HCT116 (cell line): ENCODE measurements around the gene ARL2. TPM values are rescaled to one million over a fixed set of nuclear protein-coding genes. Genes with fewer than 3 reads are reported as not detected.

Experiments
- ATAC-seq: fragments of 200-7000 bp; cut with Tn5 transposase; 2 replicates; pipeline ENCODE4 v1.9.1; 2020; ENCODE audit warnings: mild to moderate bottlenecking, moderate library complexity
- BruUV-seq: library from RNA; stranded (reverse); fragments of 400-500 nt; replicated peaks from 2 replicates; lab custom pipeline; 2021; lab: Mats Ljungman, UMichigan
- CTCF ChIA-PET: fragments of 300-600 bp; sonication (Branson Sonifier 250); formaldehyde crosslinking; loops from one replicate; lab custom pipeline; 2021; ENCODE audit warnings: antibody characterized with exemption; lab: Charles Lee
- POLR2A ChIA-PET: fragments of 300-600, 350-600 bp; sonication (Branson Sonifier 250); formaldehyde crosslinking; loops from one replicate; lab custom pipeline; 2021; ENCODE audit warnings: antibody characterized with exemption; lab: Charles Lee
- RAD21 ChIA-PET, 2 experiments: fragments of 300-600 bp; sonication (Branson Sonifier 250); formaldehyde crosslinking; loops; one replicate each; lab custom pipeline; 2023; ENCODE audit warnings: low total read pairs in 2 of 2; ENCODE audit not compliant: uncharacterized antibody in 2 of 2, unreplicated experiment in 2 of 2, low non-redundant PET in 1 of 2; lab: Charles Lee
- DNase-seq: peaks from one replicate; pipeline ENCODE4 v3.0.0-alpha.2; 2010; ENCODE audit warnings: low read depth, low spot score
- H2AFZ ChIP-seq: fragments of 200-600 bp; shearing (Covaris generic), sonication (generic); 2 replicates; pipeline ENCODE4 v1.6.1; 2017; ENCODE audit warnings: low read depth, mixed run types, mixed read lengths, antibody characterized with exemption, low read length; ENCODE audit not compliant: poor library complexity, severe bottlenecking
- H3K27ac ChIP-seq: 2 replicates; pipeline ENCODE4 v1.5.1; 2012; ENCODE audit warnings: low read depth, low read length
- H3K27me3 ChIP-seq: fragments of 200-600 bp; sonication (generic); 2 replicates; pipeline ENCODE4 v1.6.1; 2016; ENCODE audit warnings: mixed run types, low read length, mixed read lengths; ENCODE audit not compliant: insufficient read depth
- H3K36me3 ChIP-seq, 2 experiments: fragments of 200-500 bp in 1 of 2; fragments of 200-600 bp in 1 of 2; sonication (Bioruptor generic) in 1 of 2; sonication (generic) in 1 of 2; 2 replicates each; pipeline versions ENCODE4 v1.5.1 to v1.6.1; 2014 to 2016; ENCODE audit warnings: low read length in 2 of 2, inconsistent platforms in 1 of 2, mixed read lengths in 1 of 2, mixed run types in 1 of 2; ENCODE audit not compliant: insufficient read depth in 2 of 2, control insufficient read depth in 1 of 2
- H3K4me1 ChIP-seq, 2 experiments: fragments of 200-600 bp in 1 of 2; sonication (generic) in 1 of 2; 2 replicates each; pipeline versions ENCODE4 v1.5.1 to v1.6.1; 2012 to 2017; ENCODE audit warnings: low read length in 2 of 2, inconsistent platforms in 1 of 2, mild to moderate bottlenecking in 1 of 2, mixed read lengths in 1 of 2, mixed run types in 1 of 2, moderate library complexity in 1 of 2; ENCODE audit not compliant: insufficient read depth in 2 of 2, control insufficient read depth in 1 of 2
- H3K4me2 ChIP-seq: fragments of 200-600 bp; sonication (generic); 2 replicates; pipeline ENCODE4 v1.6.1; 2017; ENCODE audit warnings: mixed run types, low read length, mixed read lengths
- H3K4me3 ChIP-seq, 2 experiments: fragments of 200-600 bp in 1 of 2; sonication (generic) in 1 of 2; replicated peaks in 1 of 2; 2 replicates each; pipeline ENCODE4 v1.5.1; 2011 to 2016; ENCODE audit warnings: low read length in 2 of 2, control low read depth in 1 of 2, low read depth in 1 of 2, mild to moderate bottlenecking in 1 of 2, mixed read lengths in 1 of 2, mixed run types in 1 of 2
- H3K79me2 ChIP-seq: fragments of 200-600 bp; sonication (generic); 2 replicates; pipeline ENCODE4 v1.6.1; 2017; ENCODE audit warnings: mild to moderate bottlenecking, mixed run types, low read length, moderate library complexity, mixed read lengths; ENCODE audit not compliant: insufficient read depth
- H3K9ac ChIP-seq: fragments of 200-600 bp; sonication (generic); 2 replicates; pipeline ENCODE4 v1.6.1; 2016; ENCODE audit warnings: low read length, mixed read lengths
- H3K9me2 ChIP-seq: fragments of 200-600 bp; sonication (generic), shearing (Covaris generic); 2 replicates; pipeline ENCODE4 v1.6.1; 2017; ENCODE audit warnings: mixed run types, mild to moderate bottlenecking, moderate library complexity; ENCODE audit not compliant: insufficient read depth
- H3K9me3 ChIP-seq, 2 experiments: fragments of 200-500 bp in 1 of 2; fragments of 200-600 bp in 1 of 2; sonication (Bioruptor generic) in 1 of 2; sonication (generic) in 1 of 2; 2 replicates each; pipeline ENCODE4 v1.6.1; 2014 to 2017; ENCODE audit warnings: low read length in 2 of 2, mixed read lengths in 2 of 2, inconsistent platforms in 1 of 2, low read depth in 1 of 2, mild to moderate bottlenecking in 1 of 2, mixed run types in 1 of 2, moderate library complexity in 1 of 2; ENCODE audit not compliant: control insufficient read depth in 1 of 2, insufficient read depth in 1 of 2
- H4K20me1 ChIP-seq: fragments of 200-600 bp; sonication (generic), shearing (Covaris generic); 2 replicates; pipeline ENCODE4 v1.6.1; 2017; ENCODE audit warnings: mixed run types, mild to moderate bottlenecking, moderate library complexity; ENCODE audit not compliant: insufficient read depth
- ATF3 ChIP-seq: IDR thresholded peaks from 2 replicates; pipeline ENCODE4 v1.6.1; 2012
- CEBPB ChIP-seq: IDR thresholded peaks from 2 replicates; pipeline ENCODE4 v1.6.1; 2012; ENCODE audit warnings: low read depth
- EGR1 ChIP-seq: IDR thresholded peaks from 2 replicates; pipeline ENCODE4 v1.6.1; 2012; ENCODE audit warnings: low read depth
- EZH2phosphoT487 ChIP-seq: fragments of 200-600 bp; IDR thresholded peaks from 2 replicates; pipeline ENCODE4 v1.6.1; 2018; ENCODE audit warnings: antibody characterized with exemption, borderline replicate concordance
- FOSL1 ChIP-seq: IDR thresholded peaks from 2 replicates; pipeline ENCODE4 v1.6.1; 2012; ENCODE audit warnings: low read depth
- JUND ChIP-seq: IDR thresholded peaks from 2 replicates; pipeline ENCODE4 v1.6.1; 2012
- MAX ChIP-seq: IDR thresholded peaks from 2 replicates; pipeline ENCODE4 v1.6.1; 2012
- POLR2A ChIP-seq: IDR thresholded peaks from 2 replicates; pipeline ENCODE4 v1.7.0; 2011; ENCODE audit warnings: borderline replicate concordance; ENCODE audit not compliant: insufficient read depth, insufficient read length; ENCODE audit errors: extremely low read depth
- RAD21 ChIP-seq: IDR thresholded peaks from 2 replicates; pipeline ENCODE4 v1.6.1; 2012; ENCODE audit warnings: low read depth, mild to moderate bottlenecking
- SIN3A ChIP-seq: IDR thresholded peaks from 2 replicates; pipeline ENCODE4 v1.6.1; 2012; ENCODE audit warnings: low read depth
- SP1 ChIP-seq: IDR thresholded peaks from 2 replicates; pipeline ENCODE4 v1.6.1; 2012; ENCODE audit warnings: low read depth
- SRF ChIP-seq: IDR thresholded peaks from 2 replicates; pipeline ENCODE4 v1.6.1; 2012; ENCODE audit warnings: low read depth
- TCF7L2 ChIP-seq: IDR thresholded peaks from 2 replicates; pipeline ENCODE4 v1.7.0; 2011; ENCODE audit warnings: borderline replicate concordance, inconsistent platforms; ENCODE audit not compliant: insufficient read depth, insufficient read length; ENCODE audit errors: extremely low read depth
- YY1 ChIP-seq: IDR thresholded peaks from 2 replicates; pipeline ENCODE4 v1.6.1; 2011; ENCODE audit warnings: low read length, low read depth, moderate library complexity, mild to moderate bottlenecking; ENCODE audit not compliant: insufficient replicate concordance; ENCODE audit errors: extremely low read depth
- ZBTB33 ChIP-seq: IDR thresholded peaks from 2 replicates; pipeline ENCODE4 v1.6.1; 2011; ENCODE audit warnings: mild to moderate bottlenecking, low read length, moderate library complexity; ENCODE audit not compliant: insufficient replicate concordance; ENCODE audit errors: extremely low read depth
- ZFX ChIP-seq: fragments of 450-650 bp; IDR thresholded peaks from 2 replicates; pipeline ENCODE4 v1.6.1; 2017
- intact Hi-C: fragments of 100-400 bp; cut with micrococcal nuclease; formaldehyde crosslinking; loops from 2 replicates; pipeline ENCODE4 v1.10.0; 2022
- total RNA-seq: library from RNA; stranded (reverse); gene quantifications from one replicate; pipeline ENCODE4 v1.2.1, GENCODE V29; 2021; ENCODE audit not compliant: unreplicated experiment

Gene ARL2
- total RNA-seq, 1 experiment from 2014 or later: 68.7 TPM

- Histone ChIP-seq H3K27ac (peak overlapping the region; percentile 97), H3K4me2 (peak overlapping the region; percentile 92), H2AFZ (no peak overlapping the region), H3K4me1 (peaks cover 27 to 35% of the 10 kb centered on the region in 2 experiments), H3K27me3 (no peaks in the 10 kb centered on the region), H3K9me2 (no peaks in the 10 kb centered on the region), H4K20me1 (no peaks in the 10 kb centered on the region), H3K9ac (peak overlapping the region; percentile 91), H3K36me3 (peaks cover 2 to 8% of the 10 kb centered on the region in 2 experiments; a peak in 2 of 4 replicates), H3K79me2 (peaks cover 25% of the 10 kb centered on the region), H3K9me3 (no peaks in the 10 kb centered on the region), H3K4me3 (peak overlapping the region; percentile 83 to 92)
- intact Hi-C loops: loop anchor here (5.0 kb wide), 1 partner anchor 39 kb away; the partner anchor contains the start of genes CDCA5 and ZFPL1
- RAD21 ChIA-PET: interaction anchor here in 1 of 2 experiments (0.7 kb wide), 1 partner anchor 126 kb away, joined by 7 read pairs; no protein-coding TSS in a partner anchor
- BruUV-seq: no TSS peak
- no peak for ATAC-seq
- TF ChIP-seq CEBPB (no peak), ATF3 (no peak), EZH2phosphoT487 (no peak), JUND (no peak), POLR2A (no peak), FOSL1 (no peak), SRF (no peak), ZFX (no peak), ZBTB33 (no peak), YY1 (no peak), TCF7L2 (no peak), EGR1 (no peak), SP1 (no peak), MAX (no peak), SIN3A (no peak), RAD21 (no peak)
- CTCF ChIA-PET: interaction anchor here (1.7 kb wide), 1 partner anchor 29 kb away, joined by 4 read pairs; the partner anchor contains the start of gene ARL2
- POLR2A ChIA-PET: no interaction called here
- no peak for DNase-seq
Measured at GRCh38 chr11:65042891-65043290, 28.9 kb downstream of the ARL2 start.
